HCT116 (cell line): Measurements from ENCODE around the gene PVALEF. TPM values are rescaled to one million over a fixed set of nuclear protein-coding genes. Genes with fewer than 3 reads are reported as not detected.

Experiments
- ATAC-seq: fragments of 200-7000 bp; cut with Tn5 transposase; 2 replicates; pipeline ENCODE4 v1.9.1; 2020; ENCODE audit warnings: mild to moderate bottlenecking, moderate library complexity
- BruUV-seq: library from RNA; stranded (reverse); fragments of 400-500 nt; replicated peaks from 2 replicates; lab custom pipeline; 2021; lab: Mats Ljungman, UMichigan
- CTCF ChIA-PET: fragments of 300-600 bp; sonication (Branson Sonifier 250); formaldehyde crosslinking; loops from one replicate; lab custom pipeline; 2021; ENCODE audit warnings: antibody characterized with exemption; lab: Charles Lee
- POLR2A ChIA-PET: fragments of 300-600, 350-600 bp; sonication (Branson Sonifier 250); formaldehyde crosslinking; loops from one replicate; lab custom pipeline; 2021; ENCODE audit warnings: antibody characterized with exemption; lab: Charles Lee
- RAD21 ChIA-PET, 2 experiments: fragments of 300-600 bp; sonication (Branson Sonifier 250); formaldehyde crosslinking; loops; one replicate each; lab custom pipeline; 2023; ENCODE audit warnings: low total read pairs in 2 of 2; ENCODE audit not compliant: uncharacterized antibody in 2 of 2, unreplicated experiment in 2 of 2, low non-redundant PET in 1 of 2; lab: Charles Lee
- DNase-seq: peaks from one replicate; pipeline ENCODE4 v3.0.0-alpha.2; 2010; ENCODE audit warnings: low read depth, low spot score
- H2AFZ ChIP-seq: fragments of 200-600 bp; shearing (Covaris generic), sonication (generic); 2 replicates; pipeline ENCODE4 v1.6.1; 2017; ENCODE audit warnings: low read depth, mixed run types, mixed read lengths, antibody characterized with exemption, low read length; ENCODE audit not compliant: poor library complexity, severe bottlenecking
- H3K27ac ChIP-seq: 2 replicates; pipeline ENCODE4 v1.5.1; 2012; ENCODE audit warnings: low read depth, low read length
- H3K27me3 ChIP-seq: fragments of 200-600 bp; sonication (generic); 2 replicates; pipeline ENCODE4 v1.6.1; 2016; ENCODE audit warnings: mixed run types, low read length, mixed read lengths; ENCODE audit not compliant: insufficient read depth
- H3K36me3 ChIP-seq, 2 experiments: fragments of 200-500 bp in 1 of 2; fragments of 200-600 bp in 1 of 2; sonication (Bioruptor generic) in 1 of 2; sonication (generic) in 1 of 2; 2 replicates each; pipeline versions ENCODE4 v1.5.1 to v1.6.1; 2014 to 2016; ENCODE audit warnings: low read length in 2 of 2, inconsistent platforms in 1 of 2, mixed read lengths in 1 of 2, mixed run types in 1 of 2; ENCODE audit not compliant: insufficient read depth in 2 of 2, control insufficient read depth in 1 of 2
- H3K4me1 ChIP-seq, 2 experiments: fragments of 200-600 bp in 1 of 2; sonication (generic) in 1 of 2; 2 replicates each; pipeline versions ENCODE4 v1.5.1 to v1.6.1; 2012 to 2017; ENCODE audit warnings: low read length in 2 of 2, inconsistent platforms in 1 of 2, mild to moderate bottlenecking in 1 of 2, mixed read lengths in 1 of 2, mixed run types in 1 of 2, moderate library complexity in 1 of 2; ENCODE audit not compliant: insufficient read depth in 2 of 2, control insufficient read depth in 1 of 2
- H3K4me2 ChIP-seq: fragments of 200-600 bp; sonication (generic); 2 replicates; pipeline ENCODE4 v1.6.1; 2017; ENCODE audit warnings: mixed run types, low read length, mixed read lengths
- H3K4me3 ChIP-seq, 2 experiments: fragments of 200-600 bp in 1 of 2; sonication (generic) in 1 of 2; replicated peaks in 1 of 2; 2 replicates each; pipeline ENCODE4 v1.5.1; 2011 to 2016; ENCODE audit warnings: low read length in 2 of 2, control low read depth in 1 of 2, low read depth in 1 of 2, mild to moderate bottlenecking in 1 of 2, mixed read lengths in 1 of 2, mixed run types in 1 of 2
- H3K79me2 ChIP-seq: fragments of 200-600 bp; sonication (generic); 2 replicates; pipeline ENCODE4 v1.6.1; 2017; ENCODE audit warnings: mild to moderate bottlenecking, mixed run types, low read length, moderate library complexity, mixed read lengths; ENCODE audit not compliant: insufficient read depth
- H3K9ac ChIP-seq: fragments of 200-600 bp; sonication (generic); 2 replicates; pipeline ENCODE4 v1.6.1; 2016; ENCODE audit warnings: low read length, mixed read lengths
- H3K9me2 ChIP-seq: fragments of 200-600 bp; sonication (generic), shearing (Covaris generic); 2 replicates; pipeline ENCODE4 v1.6.1; 2017; ENCODE audit warnings: mixed run types, mild to moderate bottlenecking, moderate library complexity; ENCODE audit not compliant: insufficient read depth
- H3K9me3 ChIP-seq, 2 experiments: fragments of 200-500 bp in 1 of 2; fragments of 200-600 bp in 1 of 2; sonication (Bioruptor generic) in 1 of 2; sonication (generic) in 1 of 2; 2 replicates each; pipeline ENCODE4 v1.6.1; 2014 to 2017; ENCODE audit warnings: low read length in 2 of 2, mixed read lengths in 2 of 2, inconsistent platforms in 1 of 2, low read depth in 1 of 2, mild to moderate bottlenecking in 1 of 2, mixed run types in 1 of 2, moderate library complexity in 1 of 2; ENCODE audit not compliant: control insufficient read depth in 1 of 2, insufficient read depth in 1 of 2
- H4K20me1 ChIP-seq: fragments of 200-600 bp; sonication (generic), shearing (Covaris generic); 2 replicates; pipeline ENCODE4 v1.6.1; 2017; ENCODE audit warnings: mixed run types, mild to moderate bottlenecking, moderate library complexity; ENCODE audit not compliant: insufficient read depth
- EGR1 ChIP-seq: IDR thresholded peaks from 2 replicates; pipeline ENCODE4 v1.6.1; 2012; ENCODE audit warnings: low read depth
- ELF1 ChIP-seq: IDR thresholded peaks from 2 replicates; pipeline ENCODE4 v1.6.1; 2012; ENCODE audit warnings: low read depth, borderline replicate concordance
- EZH2 ChIP-seq: fragments of 200-600 bp; sonication (generic); IDR thresholded peaks from 2 replicates; pipeline ENCODE4 v1.6.1; 2017; ENCODE audit warnings: antibody characterized with exemption, mixed run types
- EZH2phosphoT487 ChIP-seq: fragments of 200-600 bp; IDR thresholded peaks from 2 replicates; pipeline ENCODE4 v1.6.1; 2018; ENCODE audit warnings: antibody characterized with exemption, borderline replicate concordance
- FOSL1 ChIP-seq: IDR thresholded peaks from 2 replicates; pipeline ENCODE4 v1.6.1; 2012; ENCODE audit warnings: low read depth
- JUND ChIP-seq: IDR thresholded peaks from 2 replicates; pipeline ENCODE4 v1.6.1; 2012
- MAX ChIP-seq: IDR thresholded peaks from 2 replicates; pipeline ENCODE4 v1.6.1; 2012
- POLR2A ChIP-seq: IDR thresholded peaks from 2 replicates; pipeline ENCODE4 v1.7.0; 2011; ENCODE audit warnings: borderline replicate concordance; ENCODE audit not compliant: insufficient read depth, insufficient read length; ENCODE audit errors: extremely low read depth
- POLR2AphosphoS5 ChIP-seq: IDR thresholded peaks from 2 replicates; pipeline ENCODE4 v1.6.1; 2011; ENCODE audit warnings: mild to moderate bottlenecking, low read depth, low read length, moderate library complexity
- RAD21 ChIP-seq: IDR thresholded peaks from 2 replicates; pipeline ENCODE4 v1.6.1; 2012; ENCODE audit warnings: low read depth, mild to moderate bottlenecking
- SP1 ChIP-seq: IDR thresholded peaks from 2 replicates; pipeline ENCODE4 v1.6.1; 2012; ENCODE audit warnings: low read depth
- TCF7L2 ChIP-seq: IDR thresholded peaks from 2 replicates; pipeline ENCODE4 v1.7.0; 2011; ENCODE audit warnings: borderline replicate concordance, inconsistent platforms; ENCODE audit not compliant: insufficient read depth, insufficient read length; ENCODE audit errors: extremely low read depth
- YY1 ChIP-seq: IDR thresholded peaks from 2 replicates; pipeline ENCODE4 v1.6.1; 2011; ENCODE audit warnings: low read length, low read depth, moderate library complexity, mild to moderate bottlenecking; ENCODE audit not compliant: insufficient replicate concordance; ENCODE audit errors: extremely low read depth
- ZNF274 ChIP-seq: fragments of 200-500 bp; sonication (Bioruptor generic); IDR thresholded peaks from 2 replicates; pipeline ENCODE4 v1.6.1; 2014; ENCODE audit warnings: mild to moderate bottlenecking, low read depth, low read length, inconsistent platforms
- intact Hi-C: fragments of 100-400 bp; cut with micrococcal nuclease; formaldehyde crosslinking; loops from 2 replicates; pipeline ENCODE4 v1.10.0; 2022
- total RNA-seq: library from RNA; stranded (reverse); gene quantifications from one replicate; pipeline ENCODE4 v1.2.1, GENCODE V29; 2021; ENCODE audit not compliant: unreplicated experiment
- TF ChIP-seq, protein P1 (sequence below), 3 experiments: fragments of 200-600 bp in 1 of 3; sonication (generic) in 1 of 3; IDR thresholded peaks in 2 of 3; conservative IDR thresholded peaks in 1 of 3; 2 replicates each; pipeline ENCODE4 v1.5.1; 2012 to 2017; ENCODE audit warnings: low read depth in 2 of 3, low read length in 2 of 3, antibody characterized with exemption in 1 of 3, borderline replicate concordance in 1 of 3, control low read depth in 1 of 3, mild to moderate bottlenecking in 1 of 3, mixed read lengths in 1 of 3, mixed run types in 1 of 3, moderate library complexity in 1 of 3; ENCODE audit not compliant: insufficient read depth in 1 of 3
- TF ChIP-seq, protein P2 (sequence below): IDR thresholded peaks from 2 replicates; pipeline ENCODE4 v1.6.1; 2011; ENCODE audit warnings: mild to moderate bottlenecking, low read length, moderate library complexity; ENCODE audit not compliant: insufficient replicate concordance; ENCODE audit errors: extremely low read depth

PVALEF gene
- total RNA-seq, 1 experiment from 2014 or later: not detected

DNA sequence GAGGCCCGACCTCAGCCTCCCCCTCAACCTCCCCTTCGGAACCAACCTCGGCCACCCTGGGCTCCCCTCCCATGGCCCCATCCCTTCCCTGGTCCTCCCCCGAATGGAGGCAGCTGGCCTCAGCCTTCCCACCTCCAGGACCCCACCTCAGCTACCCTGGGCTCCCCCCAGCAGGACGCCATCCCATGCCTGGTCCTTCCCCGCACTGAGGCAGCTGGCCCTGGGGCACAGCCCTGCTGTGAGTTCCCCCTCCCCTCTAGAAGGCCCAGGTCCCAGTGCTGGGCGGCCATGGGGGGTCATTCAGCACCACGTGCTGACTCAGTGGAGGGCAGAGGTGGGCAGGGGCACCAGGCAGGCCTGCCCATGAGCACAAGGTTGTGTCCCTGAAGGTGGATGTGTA, 28.9 kb upstream of the PVALEF start:
- Histone ChIP-seq H3K27ac (no peak overlapping the region; the same call in 1 of the 2 replicates), H4K20me1 (no peaks in the 10 kb centered on the region), H3K4me3 (no peak overlapping the region), H3K4me1 (peaks cover 0 to 11% of the 10 kb centered on the region in 2 experiments; a peak in 2 of 4 replicates), H2AFZ (no peak overlapping the region), H3K4me2 (no peak overlapping the region), H3K79me2 (no peaks in the 10 kb centered on the region), H3K9ac (no peak overlapping the region), H3K9me2 (no peaks in the 10 kb centered on the region), H3K27me3 (no peaks in the 10 kb centered on the region), H3K9me3 (no peaks in the 10 kb centered on the region; a peak in 1 of 4 replicates), H3K36me3 (no peaks in the 10 kb centered on the region)
- intact Hi-C loops: no loop called here
- RAD21 ChIA-PET: no interaction called here
- CTCF ChIA-PET: no interaction called here
- DNase-seq (no peak), ATAC-seq (no peak)
- POLR2A ChIA-PET: no interaction called here
- TF ChIP-seq ZNF274: no peak
- TF ChIP-seq TCF7L2: no peak
- TF ChIP-seq YY1: no peak
- no peak for TF ChIP-seq EZH2phosphoT487
- TF ChIP-seq MAX: no peak
- TF ChIP-seq POLR2A: no peak
- no peak for TF ChIP-seq POLR2AphosphoS5
- no TSS peak for BruUV-seq

DNA sequence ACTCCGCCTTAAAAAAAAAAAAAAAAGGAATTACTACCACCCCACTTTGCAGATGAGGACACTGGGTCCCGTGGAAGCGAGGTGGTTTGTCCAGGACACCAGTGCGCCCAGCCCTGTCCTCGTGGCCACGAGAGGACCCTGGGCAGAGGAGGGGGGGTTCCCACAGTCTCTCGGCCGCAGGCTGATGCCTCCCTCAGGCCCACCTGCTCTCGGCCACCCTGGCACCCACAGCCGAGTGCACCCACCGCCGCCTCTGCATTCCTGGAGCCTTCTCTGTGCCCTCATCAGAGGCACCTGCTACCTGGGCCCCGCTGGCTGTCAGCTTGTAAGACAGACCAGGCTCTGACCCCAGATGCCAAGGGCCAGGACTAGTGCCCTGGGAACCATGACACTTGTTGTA, 28.1 kb upstream of the PVALEF start:
- no peak overlapping the region for H3K4me3 ChIP-seq
- no TSS peak for BruUV-seq
- no peaks in the 10 kb centered on the region for H3K36me3 ChIP-seq
- no peaks in the 10 kb centered on the region for H3K9me2 ChIP-seq
- H3K79me2 ChIP-seq: no peaks in the 10 kb centered on the region
- no peak overlapping the region for H3K9ac ChIP-seq
- H2AFZ ChIP-seq: no peak overlapping the region
- ATAC-seq (no peak), DNase-seq (no peak)
- peaks cover 3 to 13% of the 10 kb centered on the region in 2 experiments; a peak in 3 of 4 replicates for H3K4me1 ChIP-seq
- RAD21 ChIA-PET: no interaction called here
- POLR2A ChIA-PET: no interaction called here
- intact Hi-C loops: no loop called here
- H3K27me3 ChIP-seq: no peaks in the 10 kb centered on the region
- no peaks in the 10 kb centered on the region; a peak in 1 of 4 replicates for H3K9me3 ChIP-seq
- no peak overlapping the region for H3K27ac ChIP-seq
- CTCF ChIA-PET: no interaction called here
- no peak overlapping the region for H3K4me2 ChIP-seq
- H4K20me1 ChIP-seq: no peaks in the 10 kb centered on the region
- TF ChIP-seq, protein P1, sequence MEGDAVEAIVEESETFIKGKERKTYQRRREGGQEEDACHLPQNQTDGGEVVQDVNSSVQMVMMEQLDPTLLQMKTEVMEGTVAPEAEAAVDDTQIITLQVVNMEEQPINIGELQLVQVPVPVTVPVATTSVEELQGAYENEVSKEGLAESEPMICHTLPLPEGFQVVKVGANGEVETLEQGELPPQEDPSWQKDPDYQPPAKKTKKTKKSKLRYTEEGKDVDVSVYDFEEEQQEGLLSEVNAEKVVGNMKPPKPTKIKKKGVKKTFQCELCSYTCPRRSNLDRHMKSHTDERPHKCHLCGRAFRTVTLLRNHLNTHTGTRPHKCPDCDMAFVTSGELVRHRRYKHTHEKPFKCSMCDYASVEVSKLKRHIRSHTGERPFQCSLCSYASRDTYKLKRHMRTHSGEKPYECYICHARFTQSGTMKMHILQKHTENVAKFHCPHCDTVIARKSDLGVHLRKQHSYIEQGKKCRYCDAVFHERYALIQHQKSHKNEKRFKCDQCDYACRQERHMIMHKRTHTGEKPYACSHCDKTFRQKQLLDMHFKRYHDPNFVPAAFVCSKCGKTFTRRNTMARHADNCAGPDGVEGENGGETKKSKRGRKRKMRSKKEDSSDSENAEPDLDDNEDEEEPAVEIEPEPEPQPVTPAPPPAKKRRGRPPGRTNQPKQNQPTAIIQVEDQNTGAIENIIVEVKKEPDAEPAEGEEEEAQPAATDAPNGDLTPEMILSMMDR (IDR thresholded peaks at IDR 0.05 in 2 of 3, conservative IDR thresholded peaks at IDR 0.05 in 1 of 3; ENCODE audit: borderline replicate concordance in 1 of 3, insufficient read depth in 1 of 3, low read depth in 2 of 3, low read length in 2 of 3): no peak
- TF ChIP-seq RAD21 (no peak), FOSL1 (no peak), POLR2A (no peak), POLR2AphosphoS5 (no peak), MAX (no peak), EGR1 (no peak), ELF1 (no peak), TCF7L2 (no peak), EZH2 (no peak), YY1 (no peak), SP1 (no peak), JUND (no peak)
- TF ChIP-seq, protein P2, sequence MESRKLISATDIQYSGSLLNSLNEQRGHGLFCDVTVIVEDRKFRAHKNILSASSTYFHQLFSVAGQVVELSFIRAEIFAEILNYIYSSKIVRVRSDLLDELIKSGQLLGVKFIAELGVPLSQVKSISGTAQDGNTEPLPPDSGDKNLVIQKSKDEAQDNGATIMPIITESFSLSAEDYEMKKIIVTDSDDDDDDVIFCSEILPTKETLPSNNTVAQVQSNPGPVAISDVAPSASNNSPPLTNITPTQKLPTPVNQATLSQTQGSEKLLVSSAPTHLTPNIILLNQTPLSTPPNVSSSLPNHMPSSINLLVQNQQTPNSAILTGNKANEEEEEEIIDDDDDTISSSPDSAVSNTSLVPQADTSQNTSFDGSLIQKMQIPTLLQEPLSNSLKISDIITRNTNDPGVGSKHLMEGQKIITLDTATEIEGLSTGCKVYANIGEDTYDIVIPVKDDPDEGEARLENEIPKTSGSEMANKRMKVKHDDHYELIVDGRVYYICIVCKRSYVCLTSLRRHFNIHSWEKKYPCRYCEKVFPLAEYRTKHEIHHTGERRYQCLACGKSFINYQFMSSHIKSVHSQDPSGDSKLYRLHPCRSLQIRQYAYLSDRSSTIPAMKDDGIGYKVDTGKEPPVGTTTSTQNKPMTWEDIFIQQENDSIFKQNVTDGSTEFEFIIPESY: no peak
